Stimulated activated CD8-positive, alpha-beta memory T cell treated with anti-CD3 and anti-CD28 coated beads, Interleukin-12 subunit alpha, Interleukin-12 subunit beta, amount 100 ng/mL, for 24 hours (primary cell): ENCODE measurements around the gene PARP12.

ENCODE experiments used
- DNase-seq: peaks from one replicate; pipeline ENCODE4 v3.0.0-alpha.2; 2020; ENCODE audit errors: extremely low read depth

Gene PARP12

DNA sequence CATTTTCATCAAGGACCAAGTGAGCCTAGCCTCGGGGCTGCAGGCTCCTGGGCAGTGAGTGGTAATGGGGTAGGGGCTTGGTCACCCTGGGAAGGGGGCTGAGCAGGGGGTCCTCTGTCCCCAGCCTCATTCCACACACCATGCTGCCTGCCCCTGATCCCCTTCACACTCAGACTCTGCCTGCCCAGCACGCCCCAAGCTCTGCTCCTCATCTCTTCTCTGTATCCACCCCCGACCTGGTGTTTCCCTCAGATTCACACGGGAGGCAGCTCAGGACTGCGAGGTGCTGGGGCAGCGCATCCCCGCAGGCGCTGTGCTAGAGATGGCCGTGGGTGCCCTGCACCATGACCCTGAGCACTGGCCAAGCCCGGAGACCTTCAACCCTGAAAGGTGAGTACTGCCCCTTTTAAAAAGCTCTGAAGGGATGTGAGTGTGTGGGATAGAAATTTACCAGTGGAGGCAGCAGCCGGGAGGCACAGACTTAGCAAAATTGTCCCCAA lies 47.2 kb downstream of the PARP12 start:
- DNase-seq = no peak

DNA sequence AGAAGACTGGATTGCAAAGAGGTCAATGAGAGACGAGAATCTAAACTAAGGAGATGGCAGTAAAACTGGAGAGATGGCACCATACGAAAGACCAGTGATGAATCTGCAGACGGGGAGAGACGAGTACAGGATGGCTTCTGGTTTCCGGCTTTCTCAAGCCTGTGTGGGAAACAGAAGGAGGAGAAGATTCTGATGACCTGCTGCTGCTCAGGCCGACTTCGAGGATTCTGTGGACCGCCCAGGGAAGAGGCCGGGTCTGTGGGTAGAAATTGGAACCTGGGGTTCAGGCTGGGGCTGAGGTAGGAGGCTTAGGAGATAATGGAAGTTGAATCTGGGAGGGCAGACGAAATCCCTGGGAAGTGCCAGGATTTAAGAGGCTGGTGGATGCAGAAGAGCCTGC lies 48.6 kb downstream of the PARP12 start:
- DNase-seq = no peak

GRCh38 chr7:140013676-140014075 lies 49.1 kb downstream of the PARP12 start:
- no peak for DNase-seq

DNA sequence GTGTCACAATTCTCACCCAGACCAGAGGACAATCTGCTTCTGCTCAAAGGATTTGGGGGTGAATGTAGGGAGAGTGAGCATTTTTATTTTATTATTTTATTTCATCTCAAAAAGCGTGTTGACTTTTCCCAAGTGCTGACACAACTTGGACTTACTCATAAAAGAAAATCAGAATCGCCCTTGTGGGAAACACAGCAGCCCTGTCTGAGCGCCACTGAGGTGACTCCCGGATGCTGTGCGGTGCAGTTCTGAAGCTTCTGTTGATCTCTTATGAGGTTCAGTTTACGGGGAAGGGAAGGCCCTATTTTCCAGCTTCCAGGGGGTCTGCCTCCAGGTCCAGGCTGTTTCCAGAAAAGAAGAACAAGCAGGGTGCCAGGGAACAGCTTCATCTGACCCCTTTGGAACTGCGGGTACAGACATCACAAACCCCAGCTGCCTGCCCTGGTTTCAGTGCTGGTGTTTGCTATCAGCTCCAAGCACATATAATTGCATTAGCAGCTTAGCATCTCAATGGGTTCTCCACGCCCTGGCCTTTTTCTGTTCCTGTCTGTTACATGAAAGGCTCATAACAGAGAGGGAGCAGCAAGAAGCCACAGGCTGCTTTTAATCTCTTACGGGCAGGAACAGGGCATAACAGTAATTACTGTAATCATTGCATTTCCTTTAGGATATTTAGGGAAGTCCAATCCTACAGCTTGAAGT lies 52.4 kb downstream of the PARP12 start:
- no peak for DNase-seq

DNA sequence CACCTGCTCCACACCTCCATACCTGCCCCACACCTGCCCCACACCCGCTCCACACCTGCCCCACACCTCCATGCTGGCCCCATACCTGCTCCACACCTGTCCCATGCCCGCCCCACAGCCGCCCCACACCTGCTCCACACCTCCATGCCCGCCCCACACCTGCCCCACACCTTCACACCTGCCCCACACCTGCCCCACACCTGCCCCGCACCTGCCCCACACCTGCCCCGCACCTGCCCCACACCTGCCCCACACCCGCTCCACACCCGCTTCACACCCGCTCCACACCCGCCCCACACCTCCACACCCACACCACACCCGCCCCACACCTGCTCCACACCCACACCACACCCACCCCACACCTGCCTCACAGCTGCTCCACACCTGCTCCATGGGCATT lies 53.0 kb downstream of the PARP12 start:
- no peak for DNase-seq

DNA sequence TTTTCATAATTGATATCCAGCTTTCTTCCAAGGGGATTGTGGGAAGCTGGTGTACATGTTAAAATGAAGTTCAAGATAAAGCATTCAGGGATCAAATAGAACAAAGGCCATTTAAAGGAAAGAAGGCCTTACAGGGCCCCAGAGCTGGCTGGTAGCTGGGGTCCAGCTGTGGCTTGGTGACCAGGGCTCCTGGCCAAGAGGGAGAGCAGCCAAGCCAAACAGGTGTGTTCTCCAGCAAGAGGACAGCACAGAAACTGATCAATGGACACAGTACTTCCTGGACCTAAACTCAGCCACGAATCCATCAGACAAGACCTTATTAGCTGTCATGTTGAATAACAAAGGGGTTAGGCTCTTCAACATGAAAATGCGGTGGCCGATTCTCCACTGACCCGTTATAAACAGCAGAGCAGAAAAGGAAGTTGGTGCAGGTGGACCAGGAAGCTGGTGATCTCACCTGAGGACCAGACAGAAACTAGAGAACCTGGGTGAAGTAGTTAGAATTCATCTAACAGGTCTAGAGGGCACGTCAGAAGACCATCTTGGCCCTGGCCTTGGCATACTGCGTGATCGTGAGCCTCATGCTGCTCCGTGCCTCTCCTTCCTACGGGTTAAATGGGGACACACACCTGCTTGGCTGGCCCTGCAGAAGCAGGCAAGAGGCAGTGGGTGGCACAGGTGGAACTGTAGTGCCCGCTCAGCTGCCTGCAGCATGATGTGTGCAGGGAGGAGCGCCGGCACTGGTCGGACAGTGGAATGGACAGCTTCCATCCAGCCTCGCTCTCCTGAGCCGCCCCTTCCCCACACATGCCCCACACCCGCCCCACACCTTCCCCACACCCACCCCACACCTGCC lies 53.8 kb downstream of the PARP12 start:
- DNase-seq = no peak

GRCh38 chr7:140007051-140007690 lies 55.6 kb downstream of the PARP12 start:
- DNase-seq = no peak

- DNase-seq = no peak
Measured at GRCh38 chr7:140006600-140006999, 56.2 kb downstream of the PARP12 start.

GRCh38 chr7:140005754-140006503 lies 56.8 kb downstream of the PARP12 start:
- DNase-seq = no peak

DNA sequence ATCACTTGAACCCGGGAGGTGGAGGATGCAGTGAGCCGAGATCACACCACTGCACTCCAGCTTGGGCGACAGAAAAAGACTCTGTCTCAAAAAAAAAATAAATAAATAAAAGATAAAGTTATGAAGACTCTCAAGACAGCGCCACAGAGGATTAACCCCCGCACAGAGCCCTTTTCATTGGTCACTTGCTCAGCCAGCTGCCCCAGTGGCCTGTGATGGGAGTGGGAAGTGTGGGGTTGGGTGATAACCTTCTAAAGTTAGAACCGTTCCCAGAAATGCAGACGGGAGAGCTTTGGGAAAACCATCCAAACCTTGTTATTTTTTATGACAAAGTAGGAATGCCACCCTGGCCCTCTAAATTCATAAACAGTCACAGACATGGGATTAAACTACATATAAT lies 57.4 kb downstream of the PARP12 start:
- DNase-seq = no peak

GRCh38 chr7:140004672-140005071 lies 58.1 kb downstream of the PARP12 start:
- DNase-seq = no peak

GRCh38 chr7:140003913-140004382 lies 58.8 kb downstream of the PARP12 start:
- DNase-seq = no peak

GRCh38 chr7:140000666-140001268 lies 62.0 kb downstream of the PARP12 start:
- no peak for DNase-seq

DNA sequence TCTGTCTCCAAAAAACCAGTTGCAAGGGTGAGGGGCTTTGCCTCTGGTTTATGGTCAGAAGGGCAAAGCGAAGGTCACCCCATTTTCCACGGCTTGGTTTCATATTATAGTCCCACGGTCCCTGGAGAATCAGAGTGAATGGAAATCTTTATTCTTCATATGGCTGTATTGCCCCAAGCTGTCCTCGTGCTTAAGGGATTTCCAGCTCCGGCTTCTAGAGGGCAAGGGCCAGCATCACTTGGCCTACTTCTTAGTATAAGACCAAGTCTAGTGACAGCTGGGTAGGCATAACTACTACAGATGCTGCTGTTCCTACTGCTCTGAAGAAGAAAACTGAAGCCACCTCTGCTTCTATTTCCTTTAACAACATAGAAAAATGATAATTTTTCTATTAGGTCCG lies 63.2 kb downstream of the PARP12 start:
- DNase-seq = no peak

- DNase-seq = no peak
Measured at GRCh38 chr7:139998572-139998971, 64.2 kb downstream of the PARP12 start.

- DNase-seq = no peak
Measured at GRCh38 chr7:139995017-139995915, 67.5 kb downstream of the PARP12 start.

DNA sequence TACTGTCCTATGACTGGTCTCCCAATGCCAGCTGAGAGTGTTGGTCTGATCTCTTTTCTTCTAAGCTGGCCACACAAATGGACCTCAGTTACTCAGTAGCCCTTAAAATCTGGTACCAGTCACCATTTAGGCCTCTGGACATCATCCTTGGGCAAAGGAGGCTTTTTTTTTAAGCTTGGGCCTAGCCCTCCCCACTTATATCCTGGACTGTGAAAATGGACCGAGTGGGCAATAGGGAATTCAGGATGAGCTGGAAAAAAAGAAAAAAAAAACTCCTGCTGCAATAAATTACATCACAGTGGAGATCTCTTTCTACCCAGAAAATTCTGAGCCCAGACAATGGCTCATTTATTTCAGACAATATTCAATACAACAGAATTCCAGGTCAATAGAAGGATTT lies 68.4 kb downstream of the PARP12 start:
- DNase-seq = no peak

- DNase-seq = no peak
Measured at GRCh38 chr7:139993592-139993991, 69.2 kb downstream of the PARP12 start.

DNA sequence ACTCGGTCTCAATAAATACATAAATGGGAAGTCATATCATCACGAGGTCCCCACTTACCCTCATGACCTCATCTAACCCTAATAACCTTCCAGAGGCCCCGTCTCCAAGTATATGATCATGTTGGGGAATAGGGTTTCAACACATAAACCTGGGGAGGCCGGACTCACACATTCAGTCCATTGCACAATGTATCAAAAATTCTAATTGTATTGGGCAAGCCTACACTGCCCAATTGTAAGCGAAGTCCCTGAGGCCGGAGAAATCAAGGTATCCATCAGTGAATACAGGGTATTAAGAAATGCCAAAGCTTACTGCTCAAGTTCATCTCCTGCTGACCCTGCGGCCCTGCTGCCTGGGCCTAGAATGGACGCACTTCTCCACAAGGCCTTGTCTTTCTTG lies 69.6 kb downstream of the PARP12 start:
- no peak for DNase-seq

GRCh38 chr7:139992353-139993044 lies 70.3 kb downstream of the PARP12 start:
- no peak for DNase-seq
